WTC11 (cell line): ENCODE results near the gene SLC25A24. TPM values are rescaled to one million over a fixed set of nuclear protein-coding genes. Genes with fewer than 3 reads are reported as not detected.
A peak's percentile ranks its signal among the peaks of the same experiment; 100 is the strongest.
"Not testable (repeated sequence)": the region's sequence is repeated elsewhere in the genome, so short reads cannot be mapped to it uniquely, and the experiment has no call there.

ENCODE experiments used
- ATAC-seq: fragments of 200-7000 bp; cut with Tn5 transposase; 2 replicates; pipeline ENCODE4 v1.10.0; 2021; ENCODE audit warnings: mild to moderate bottlenecking, moderate library complexity
- CTCF ChIA-PET: fragments of 300-600 bp; sonication (Branson Sonifier 250); formaldehyde crosslinking; loops from one replicate; lab custom pipeline; 2021; ENCODE audit warnings: antibody characterized with exemption; lab: Charles Lee
- POLR2A ChIA-PET: fragments of 350-600 bp; sonication (Branson Sonifier 250); formaldehyde crosslinking; loops from one replicate; lab custom pipeline; 2021; ENCODE audit warnings: antibody characterized with exemption; lab: Charles Lee
- DNase-seq: peaks from one replicate; pipeline ENCODE4 v3.0.0; 2021; ENCODE audit warnings: low spot score
- H3K27ac Mint-ChIP-seq: 2 replicates; pipeline ENCODE4 v1.8.0; 2021; ENCODE audit warnings: mixed read lengths
- H3K27me3 Mint-ChIP-seq: 2 replicates; pipeline ENCODE4 v1.8.0; 2021; ENCODE audit warnings: low read depth, mild to moderate bottlenecking, moderate library complexity, mixed read lengths
- H3K36me3 Mint-ChIP-seq: 2 replicates; pipeline ENCODE4 v1.8.0; 2021; ENCODE audit warnings: mixed read lengths
- H3K4me1 Mint-ChIP-seq: 2 replicates; pipeline ENCODE4 v1.8.0; 2022; ENCODE audit warnings: mixed read lengths
- H3K4me3 Mint-ChIP-seq: 2 replicates; pipeline ENCODE4 v1.8.0; 2021; ENCODE audit warnings: mild to moderate bottlenecking, moderate library complexity, mixed read lengths
- H3K9me3 Mint-ChIP-seq: 2 replicates; pipeline ENCODE4 v1.8.0; 2021; ENCODE audit warnings: mixed read lengths
- total RNA-seq: library from RNA; stranded (reverse); gene quantifications from 3 replicates; pipeline ENCODE4 v1.2.3, GENCODE V29; 2021

Gene SLC25A24
- total RNA-seq, 1 experiment from 2014 or later: 39.1 TPM

GRCh38 chr1:108232183-108232582 is 32.0 kb upstream of the SLC25A24 start:
- H3K4me1 Mint-ChIP-seq, H3K36me3 Mint-ChIP-seq, CTCF ChIA-PET, H3K27me3 Mint-ChIP-seq, H3K4me3 Mint-ChIP-seq, DNase-seq, POLR2A ChIA-PET, H3K27ac Mint-ChIP-seq, H3K9me3 Mint-ChIP-seq, ATAC-seq: not testable (repeated sequence)

GRCh38 chr1:108229976-108230375 is 29.8 kb upstream of the SLC25A24 start:
- H3K27ac Mint-ChIP-seq, H3K4me1 Mint-ChIP-seq, H3K27me3 Mint-ChIP-seq, ATAC-seq, H3K4me3 Mint-ChIP-seq, CTCF ChIA-PET, DNase-seq, POLR2A ChIA-PET, H3K36me3 Mint-ChIP-seq, H3K9me3 Mint-ChIP-seq: not testable (repeated sequence)

GRCh38 chr1:108227772-108228171 is 27.6 kb upstream of the SLC25A24 start:
- H3K36me3 Mint-ChIP-seq, ATAC-seq, H3K4me3 Mint-ChIP-seq, DNase-seq, POLR2A ChIA-PET, H3K27ac Mint-ChIP-seq, H3K27me3 Mint-ChIP-seq, H3K9me3 Mint-ChIP-seq, CTCF ChIA-PET, H3K4me1 Mint-ChIP-seq: not testable (repeated sequence)

- H3K27me3 Mint-ChIP-seq, H3K4me1 Mint-ChIP-seq, H3K36me3 Mint-ChIP-seq, DNase-seq, ATAC-seq, POLR2A ChIA-PET, H3K27ac Mint-ChIP-seq, H3K4me3 Mint-ChIP-seq, H3K9me3 Mint-ChIP-seq, CTCF ChIA-PET: not testable (repeated sequence)
Measured at GRCh38 chr1:108226855-108227254, 26.7 kb upstream of the SLC25A24 start.

GRCh38 chr1:108223226-108223625 is 23.1 kb upstream of the SLC25A24 start:
- H3K4me1 Mint-ChIP-seq, H3K27me3 Mint-ChIP-seq, CTCF ChIA-PET, DNase-seq, H3K27ac Mint-ChIP-seq, H3K4me3 Mint-ChIP-seq, POLR2A ChIA-PET, H3K36me3 Mint-ChIP-seq, ATAC-seq, H3K9me3 Mint-ChIP-seq: not testable (repeated sequence)

GRCh38 chr1:108217515-108218174 is 17.5 kb upstream of the SLC25A24 start:
- CTCF ChIA-PET: not testable (repeated sequence)

GRCh38 chr1:108217007-108217406 is 16.9 kb upstream of the SLC25A24 start:
- ATAC-seq, POLR2A ChIA-PET, H3K4me3 Mint-ChIP-seq, H3K27ac Mint-ChIP-seq, H3K4me1 Mint-ChIP-seq, H3K9me3 Mint-ChIP-seq, H3K27me3 Mint-ChIP-seq, H3K36me3 Mint-ChIP-seq, DNase-seq: not testable (repeated sequence)
- CTCF ChIA-PET: interaction anchor here (1.2 kb wide), 1 partner anchor 111 kb away, joined by 5 read pairs; no protein-coding TSS in a partner anchor

More at GRCh38 chr1:108217515-108218174, 17.5 kb upstream of the SLC25A24 start:
- H3K9me3 Mint-ChIP-seq, DNase-seq, H3K27ac Mint-ChIP-seq, H3K36me3 Mint-ChIP-seq, H3K4me3 Mint-ChIP-seq, POLR2A ChIA-PET, ATAC-seq, H3K4me1 Mint-ChIP-seq, H3K27me3 Mint-ChIP-seq: not testable (repeated sequence)

- H3K27me3 Mint-ChIP-seq, DNase-seq, H3K4me3 Mint-ChIP-seq, H3K9me3 Mint-ChIP-seq, H3K36me3 Mint-ChIP-seq, H3K4me1 Mint-ChIP-seq, POLR2A ChIA-PET, H3K27ac Mint-ChIP-seq: not testable (repeated sequence)
- ATAC-seq: peak; percentile 30; the same call in 1 of the 2 replicates
- CTCF ChIA-PET: interaction anchor here (1.2 kb wide), 1 partner anchor 111 kb away, joined by 5 read pairs; no protein-coding TSS in a partner anchor
Measured at GRCh38 chr1:108216028-108216890, 16.1 kb upstream of the SLC25A24 start.
